ENCODE results near the gene TMEM132C. TPM values are rescaled to one million over a fixed set of nuclear protein-coding genes. Genes with fewer than 3 reads are reported as not detected.

TMEM132C gene
- total and polyA plus RNA-seq, 2 donors (not counting 1 experiment from before 2014, with no cell fraction given) = not detected

GRCh38 chr12:128675576-128675975, 408.6 kb downstream of the TMEM132C start:
- DNase-seq (no peak), ATAC-seq (ENCODE audit: low read depth) (no peak)
- Histone ChIP-seq H2AFZ (ENCODE audit: insufficient read depth, low read depth, low read length, poor library complexity, severe bottlenecking) (no peak overlapping the region), H3K4me3 (ENCODE audit: control extremely low read depth in 1 of 5, extremely low read depth in 1 of 5, insufficient read depth in 1 of 5, low read depth in 2 of 5, low read length in 4 of 5) (no peak overlapping the region), H3K36me3 (replicated peaks in 1 of 2; ENCODE audit: control extremely low read depth in 1 of 2, control insufficient read depth in 1 of 2, extremely low read depth in 1 of 2, insufficient read depth in 2 of 2, low read length in 1 of 2) (no peaks in the 10 kb centered on the region), H3K4me1 (ENCODE audit: control insufficient read depth in 2 of 2, insufficient read depth in 2 of 2, low read length in 2 of 2) (no peaks in the 10 kb centered on the region), H3K4me2 (replicated peaks; ENCODE audit: low read depth, low read length, poor library complexity, severe bottlenecking) (no peak overlapping the region), H3K9me3 (ENCODE audit: control extremely low read depth in 1 of 3, control insufficient read depth in 2 of 3, insufficient read depth in 1 of 3, low read length in 2 of 3) (peaks cover 0 to 6% (median 0%) of the 10 kb centered on the region in 3 donors), H3K79me2 (ENCODE audit: control insufficient read depth, insufficient read depth, low read length) (no peaks in the 10 kb centered on the region), H4K20me1 (ENCODE audit: control insufficient read depth, insufficient read depth, low read length, poor library complexity, severe bottlenecking) (no peaks in the 10 kb centered on the region), H3K27me3 (replicated peaks in 1 of 4; ENCODE audit: control extremely low read depth in 1 of 4, control insufficient read depth in 3 of 4, insufficient read depth in 4 of 4, low read length in 3 of 4) (no peaks in the 10 kb centered on the region), H3K27ac (ENCODE audit: low read length in 2 of 2) (no peak overlapping the region), H3K9ac (ENCODE audit: low read length) (no peak overlapping the region)
- CTCF ChIA-PET = no interaction called here
- no peaks in the 10 kb centered on the region for H3K4me1 Mint-ChIP-seq
- POLR2A ChIA-PET = no interaction called here
- peaks cover 5% of the 10 kb centered on the region for H3K27me3 Mint-ChIP-seq
- intact Hi-C loops (cut with micrococcal nuclease) = no loop called here
- no peak for TF ChIP-seq EZH2 (IDR thresholded peaks at IDR 0.05; ENCODE audit: borderline replicate concordance, insufficient read depth, low read depth, low read length, poor library complexity, severe bottlenecking)
- TF ChIP-seq CTCF (IDR thresholded peaks at IDR 0.05) = no peak
- H3K27ac Mint-ChIP-seq = no peak overlapping the region
- no peaks in the 10 kb centered on the region for H3K9me3 Mint-ChIP-seq (ENCODE audit: insufficient read depth)
- no peak overlapping the region for H3K4me3 Mint-ChIP-seq

GRCh38 chr12:128680555-128680954, 413.6 kb downstream of the TMEM132C start:
- Mint-ChIP-seq H3K27ac (no peak overlapping the region), H3K4me1 (no peaks in the 10 kb centered on the region), H3K27me3 (no peaks in the 10 kb centered on the region), H3K9me3 (ENCODE audit: insufficient read depth) (no peaks in the 10 kb centered on the region), H3K4me3 (no peak overlapping the region)
- no peak for ATAC-seq (ENCODE audit: low read depth)
- no peak for DNase-seq
- Histone ChIP-seq H3K9ac (ENCODE audit: low read length) (no peak overlapping the region), H3K27ac (ENCODE audit: low read length in 2 of 2) (no peak overlapping the region), H3K4me1 (ENCODE audit: control insufficient read depth in 2 of 2, insufficient read depth in 2 of 2, low read length in 2 of 2) (no peaks in the 10 kb centered on the region), H3K4me2 (replicated peaks; ENCODE audit: low read depth, low read length, poor library complexity, severe bottlenecking) (no peak overlapping the region), H3K27me3 (replicated peaks in 1 of 4; ENCODE audit: control extremely low read depth in 1 of 4, control insufficient read depth in 3 of 4, insufficient read depth in 4 of 4, low read length in 3 of 4) (no peaks in the 10 kb centered on the region), H2AFZ (ENCODE audit: insufficient read depth, low read depth, low read length, poor library complexity, severe bottlenecking) (no peak overlapping the region), H4K20me1 (ENCODE audit: control insufficient read depth, insufficient read depth, low read length, poor library complexity, severe bottlenecking) (no peaks in the 10 kb centered on the region), H3K79me2 (ENCODE audit: control insufficient read depth, insufficient read depth, low read length) (no peaks in the 10 kb centered on the region), H3K36me3 (replicated peaks in 1 of 2; ENCODE audit: control extremely low read depth in 1 of 2, control insufficient read depth in 1 of 2, extremely low read depth in 1 of 2, insufficient read depth in 2 of 2, low read length in 1 of 2) (no peaks in the 10 kb centered on the region), H3K4me3 (ENCODE audit: control extremely low read depth in 1 of 5, extremely low read depth in 1 of 5, insufficient read depth in 1 of 5, low read depth in 2 of 5, low read length in 4 of 5) (no peak overlapping the region), H3K9me3 (ENCODE audit: control extremely low read depth in 1 of 3, control insufficient read depth in 2 of 3, insufficient read depth in 1 of 3, low read length in 2 of 3) (peaks cover 0 to 12% (median 0%) of the 10 kb centered on the region in 3 donors)
- whole genome bisulfite sequencing (ENCODE audit: insufficient coverage) = 92% methylated on average over 2 of the region's 2 CpGs
- ChIA-PET POLR2A (no interaction called here), CTCF (no interaction called here)
- intact Hi-C loops (cut with micrococcal nuclease) = no loop called here
- TF ChIP-seq CTCF (IDR thresholded peaks at IDR 0.05) (no peak), EZH2 (IDR thresholded peaks at IDR 0.05; ENCODE audit: borderline replicate concordance, insufficient read depth, low read depth, low read length, poor library complexity, severe bottlenecking) (no peak)

Data from B cell (primary cell).